ENCODE data around the gene ANKRD39.

The ANKRD39 gene

GRCh38 chr2:96880891-96881273 lies 23.1 kb upstream of the ANKRD39 start:
- no peak overlapping the region for H3K4me3 ChIP-seq (IDR thresholded peaks at IDR 0.05; ENCODE audit: insufficient read depth, low read depth, low read length)
- TF ChIP-seq, protein P1, sequence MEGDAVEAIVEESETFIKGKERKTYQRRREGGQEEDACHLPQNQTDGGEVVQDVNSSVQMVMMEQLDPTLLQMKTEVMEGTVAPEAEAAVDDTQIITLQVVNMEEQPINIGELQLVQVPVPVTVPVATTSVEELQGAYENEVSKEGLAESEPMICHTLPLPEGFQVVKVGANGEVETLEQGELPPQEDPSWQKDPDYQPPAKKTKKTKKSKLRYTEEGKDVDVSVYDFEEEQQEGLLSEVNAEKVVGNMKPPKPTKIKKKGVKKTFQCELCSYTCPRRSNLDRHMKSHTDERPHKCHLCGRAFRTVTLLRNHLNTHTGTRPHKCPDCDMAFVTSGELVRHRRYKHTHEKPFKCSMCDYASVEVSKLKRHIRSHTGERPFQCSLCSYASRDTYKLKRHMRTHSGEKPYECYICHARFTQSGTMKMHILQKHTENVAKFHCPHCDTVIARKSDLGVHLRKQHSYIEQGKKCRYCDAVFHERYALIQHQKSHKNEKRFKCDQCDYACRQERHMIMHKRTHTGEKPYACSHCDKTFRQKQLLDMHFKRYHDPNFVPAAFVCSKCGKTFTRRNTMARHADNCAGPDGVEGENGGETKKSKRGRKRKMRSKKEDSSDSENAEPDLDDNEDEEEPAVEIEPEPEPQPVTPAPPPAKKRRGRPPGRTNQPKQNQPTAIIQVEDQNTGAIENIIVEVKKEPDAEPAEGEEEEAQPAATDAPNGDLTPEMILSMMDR (conservative IDR thresholded peaks at IDR 0.05; ENCODE audit: low read depth, low read length) = no peak
- H2AFZ ChIP-seq (ENCODE audit: low read depth) = no peak overlapping the region

DNA sequence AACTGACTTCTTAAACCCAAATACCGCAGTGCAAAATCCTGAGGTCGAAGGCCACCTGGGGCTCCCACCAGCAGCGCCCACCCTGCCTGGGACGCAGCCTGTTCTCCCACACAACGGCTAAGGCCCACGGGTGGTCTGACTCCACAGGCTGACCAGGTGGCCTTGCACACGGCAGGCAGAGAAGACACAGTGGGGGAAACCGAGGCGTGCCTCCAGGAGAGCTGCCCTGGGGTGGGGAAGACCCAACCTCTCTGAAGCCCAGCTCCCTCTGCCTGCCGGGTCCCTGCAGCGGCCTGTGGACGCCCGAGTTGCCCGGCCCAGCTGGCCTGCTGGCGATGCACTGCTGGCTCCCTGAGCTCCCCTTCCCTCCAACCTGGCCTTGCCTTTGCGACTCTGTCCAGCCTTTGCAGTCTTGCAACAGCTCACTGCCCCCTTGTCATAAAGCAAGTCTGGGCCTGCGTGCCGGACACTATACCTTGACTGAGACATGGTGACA lies 21.8 kb upstream of the ANKRD39 start:
- H3K36me3 ChIP-seq (ENCODE audit: insufficient read depth) = no peaks in the 10 kb centered on the region
- H3K27me3 ChIP-seq (ENCODE audit: insufficient read depth, low read depth) = no peaks in the 10 kb centered on the region
- no peak overlapping the region for H3K9ac ChIP-seq
- H3K79me2 ChIP-seq (ENCODE audit: insufficient read depth, low read depth) = no peaks in the 10 kb centered on the region
- TF ChIP-seq, protein P1 (conservative IDR thresholded peaks at IDR 0.05; ENCODE audit: low read depth, low read length) = no peak
- H4K20me1 ChIP-seq (ENCODE audit: insufficient read depth) = no peaks in the 10 kb centered on the region
- H3K4me2 ChIP-seq = no peak overlapping the region
- H2AFZ ChIP-seq (ENCODE audit: low read depth) = no peak overlapping the region
- H3K4me1 ChIP-seq (ENCODE audit: low read depth, poor library complexity, severe bottlenecking) = peaks cover 6% of the 10 kb centered on the region
- no peak overlapping the region for H3K4me3 ChIP-seq (IDR thresholded peaks at IDR 0.05; ENCODE audit: insufficient read depth, low read depth, low read length)
- H3K27ac ChIP-seq = no peak overlapping the region

More at GRCh38 chr2:96880891-96881273, 23.1 kb upstream of the ANKRD39 start:
- Histone ChIP-seq H3K9ac (no peak overlapping the region), H4K20me1 (ENCODE audit: insufficient read depth) (no peaks in the 10 kb centered on the region), H3K4me1 (ENCODE audit: low read depth, poor library complexity, severe bottlenecking) (peaks cover 6% of the 10 kb centered on the region), H3K79me2 (ENCODE audit: insufficient read depth, low read depth) (no peaks in the 10 kb centered on the region), H3K27ac (no peak overlapping the region), H3K4me2 (no peak overlapping the region), H3K27me3 (ENCODE audit: insufficient read depth, low read depth) (no peaks in the 10 kb centered on the region), H3K36me3 (ENCODE audit: insufficient read depth) (no peaks in the 10 kb centered on the region)

- Histone ChIP-seq H3K9ac (no peak overlapping the region), H3K79me2 (ENCODE audit: insufficient read depth, low read depth) (no peaks in the 10 kb centered on the region), H4K20me1 (ENCODE audit: insufficient read depth) (no peaks in the 10 kb centered on the region), H3K27ac (no peak overlapping the region), H3K4me1 (ENCODE audit: low read depth, poor library complexity, severe bottlenecking) (peaks cover 6% of the 10 kb centered on the region), H3K27me3 (ENCODE audit: insufficient read depth, low read depth) (no peaks in the 10 kb centered on the region), H3K36me3 (ENCODE audit: insufficient read depth) (no peaks in the 10 kb centered on the region), H2AFZ (ENCODE audit: low read depth) (no peak overlapping the region), H3K4me2 (no peak overlapping the region), H3K4me3 (IDR thresholded peaks at IDR 0.05; ENCODE audit: insufficient read depth, low read depth, low read length) (no peak overlapping the region)
- TF ChIP-seq, protein P1 (conservative IDR thresholded peaks at IDR 0.05; ENCODE audit: low read depth, low read length) = no peak
These were observed 21.2 kb upstream of the ANKRD39 start for GRCh38 chr2:96878796-96879544.

GRCh38 chr2:96878171-96878570 lies 20.4 kb upstream of the ANKRD39 start:
- Histone ChIP-seq H3K79me2 (ENCODE audit: insufficient read depth, low read depth) (no peaks in the 10 kb centered on the region), H3K27me3 (ENCODE audit: insufficient read depth, low read depth) (no peaks in the 10 kb centered on the region), H3K27ac (no peak overlapping the region), H3K36me3 (ENCODE audit: insufficient read depth) (no peaks in the 10 kb centered on the region), H3K4me3 (IDR thresholded peaks at IDR 0.05; ENCODE audit: insufficient read depth, low read depth, low read length) (no peak overlapping the region), H3K4me1 (ENCODE audit: low read depth, poor library complexity, severe bottlenecking) (peaks cover 6% of the 10 kb centered on the region), H3K9ac (no peak overlapping the region), H4K20me1 (ENCODE audit: insufficient read depth) (no peaks in the 10 kb centered on the region), H2AFZ (ENCODE audit: low read depth) (no peak overlapping the region), H3K4me2 (no peak overlapping the region)
- TF ChIP-seq, protein P1 (conservative IDR thresholded peaks at IDR 0.05; ENCODE audit: low read depth, low read length) = no peak
